Caco-2 (cell line): ENCODE measurements around the gene JADE3. TPM values are rescaled to one million over a fixed set of nuclear protein-coding genes. Genes with fewer than 3 reads are reported as not detected.
A peak's percentile ranks its signal among the peaks of the same experiment; 100 is the strongest.

ENCODE experiments used
- BruUV-seq: library from RNA; stranded (reverse); fragments of 400-500 nt; replicated peaks from 2 replicates; lab custom pipeline; 2021; lab: Mats Ljungman, UMichigan
- CTCF ChIA-PET: fragments of 300-600 bp; sonication (Branson Sonifier 250); formaldehyde crosslinking; loops from one replicate; lab custom pipeline; 2022; ENCODE audit warnings: antibody characterized with exemption; lab: Charles Lee
- POLR2A ChIA-PET: fragments of 300-600 bp; sonication (Branson Sonifier 250); formaldehyde crosslinking; loops from one replicate; lab custom pipeline; 2022; ENCODE audit warnings: antibody characterized with exemption; lab: Charles Lee
- DNase-seq, 2 experiments: peaks; one replicate each; pipeline versions ENCODE4 v3.0.0 to v3.0.0-alpha.2; 2020 to 2022
- H3K27me3 ChIP-seq: replicated peaks from 2 replicates; pipeline ENCODE4 v1.6.0; 2011; ENCODE audit warnings: low read length; ENCODE audit not compliant: control insufficient read depth, insufficient read depth
- H3K36me3 ChIP-seq: 2 replicates; pipeline ENCODE4 v1.5.1; 2011; ENCODE audit warnings: low read length; ENCODE audit not compliant: control insufficient read depth, insufficient read depth
- H3K4me1 ChIP-seq: fragments of 250-450 bp; sonication (Bioruptor Pico); 2 replicates; pipeline ENCODE4 v1.5.1; 2020; ENCODE audit warnings: mild to moderate bottlenecking
- H3K4me3 ChIP-seq: 2 replicates; pipeline ENCODE4 v1.5.1; 2011; ENCODE audit warnings: low read depth, mild to moderate bottlenecking, control low read depth, low read length
- H3K9me3 ChIP-seq: fragments of 250-450 bp; sonication (Bioruptor Pico); 2 replicates; pipeline ENCODE4 v1.5.1; 2020; ENCODE audit warnings: mild to moderate bottlenecking, moderate library complexity
- H3K27ac Mint-ChIP-seq: one replicate; pipeline ENCODE4 v1.8.0; 2022; ENCODE audit warnings: mixed read lengths; ENCODE audit not compliant: unreplicated experiment
- H3K27me3 Mint-ChIP-seq: one replicate; pipeline ENCODE4 v1.8.0; 2022; ENCODE audit warnings: mixed read lengths; ENCODE audit not compliant: insufficient read depth, unreplicated experiment
- H3K36me3 Mint-ChIP-seq: one replicate; pipeline ENCODE4 v1.8.0; 2022; ENCODE audit warnings: mild to moderate bottlenecking, mixed read lengths; ENCODE audit not compliant: insufficient read depth, unreplicated experiment
- H3K4me1 Mint-ChIP-seq: one replicate; pipeline ENCODE4 v1.8.0; 2022; ENCODE audit warnings: low read depth, mixed read lengths; ENCODE audit not compliant: unreplicated experiment
- H3K4me3 Mint-ChIP-seq: one replicate; pipeline ENCODE4 v1.8.0; 2022; ENCODE audit warnings: mild to moderate bottlenecking, moderate library complexity, mixed read lengths; ENCODE audit not compliant: unreplicated experiment
- H3K9me3 Mint-ChIP-seq: one replicate; pipeline ENCODE4 v1.8.0; 2022; ENCODE audit warnings: mixed read lengths; ENCODE audit not compliant: unreplicated experiment
- CTCF ChIP-seq, 2 experiments: fragments of 200-600 bp in 1 of 2; IDR thresholded peaks; 1 replicate in 1 of 2; 2 replicates in 1 of 2; pipeline versions ENCODE4 v1.5.1 to v1.8.0; 2011 to 2022; ENCODE audit warnings: antibody characterized with exemption in 1 of 2, control low read depth in 1 of 2, inconsistent platforms in 1 of 2, low read depth in 1 of 2, low read length in 1 of 2, mild to moderate bottlenecking in 1 of 2, moderate library complexity in 1 of 2; ENCODE audit not compliant: insufficient read depth in 1 of 2, severe bottlenecking in 1 of 2, unreplicated experiment in 1 of 2
- intact Hi-C: fragments of 100-400 bp; cut with micrococcal nuclease; formaldehyde crosslinking; loops from one replicate; pipeline ENCODE4 v1.10.0; 2022; ENCODE audit not compliant: unreplicated experiment
- total RNA-seq: library from RNA; stranded (reverse); gene quantifications from 2 replicates; pipeline ENCODE4 v1.2.3, GENCODE V29; 2022

Gene JADE3
- total RNA-seq, 1 experiment from 2014 or later, result 22.7 TPM

- no peak for TF ChIP-seq CTCF (IDR thresholded peaks at IDR 0.05; ENCODE audit: insufficient read depth in 1 of 2, low read depth in 1 of 2, low read length in 1 of 2, severe bottlenecking in 1 of 2, unreplicated experiment in 1 of 2)
- no peak for DNase-seq
- POLR2A ChIA-PET, result no interaction called here
- CTCF ChIA-PET, result no interaction called here
- Histone ChIP-seq H3K27me3 (no peaks in the 10 kb centered on the region), H3K4me1 (no peaks in the 10 kb centered on the region), H3K36me3 (no peaks in the 10 kb centered on the region), H3K4me3 (no peak overlapping the region), H3K9me3 (no peaks in the 10 kb centered on the region)
- Mint-ChIP-seq H3K4me3 (no peak overlapping the region), H3K36me3 (no peaks in the 10 kb centered on the region), H3K9me3 (no peaks in the 10 kb centered on the region), H3K4me1 (peaks cover 6% of the 10 kb centered on the region), H3K27me3 (no peaks in the 10 kb centered on the region), H3K27ac (no peak overlapping the region)
- no TSS peak for BruUV-seq
- intact Hi-C loops, result no loop called here
These were observed 156.5 kb downstream of the JADE3 start for GRCh38 chrX:47068720-47069119.

- CTCF ChIA-PET, result interaction anchor here (0.6 to 0.7 kb wide), 2 partner anchors 11 to 523 kb away, joined by 3 to 6 read pairs; no protein-coding TSS in a partner anchor
- H3K4me1 Mint-ChIP-seq, result peaks cover 7% of the 10 kb centered on the region
- no peaks in the 10 kb centered on the region for H3K36me3 Mint-ChIP-seq
- intact Hi-C loops, result loop anchor here (1.0 kb wide), 1 partner anchor 30 kb away; no protein-coding TSS in a partner anchor
- no peaks in the 10 kb centered on the region for H3K27me3 ChIP-seq
- H3K4me3 ChIP-seq, result peak within 1 kb of the TSS; percentile 48
- H3K4me3 Mint-ChIP-seq, result peak within 1 kb of the TSS; percentile 69
- peak within 1 kb of the TSS; percentile 22 for H3K27ac Mint-ChIP-seq
- H3K36me3 ChIP-seq, result no peaks in the 10 kb centered on the region
- H3K9me3 ChIP-seq, result no peaks in the 10 kb centered on the region
- no peak for TF ChIP-seq CTCF (IDR thresholded peaks at IDR 0.05; ENCODE audit: insufficient read depth in 1 of 2, low read depth in 1 of 2, low read length in 1 of 2, severe bottlenecking in 1 of 2, unreplicated experiment in 1 of 2)
- POLR2A ChIA-PET, result interaction anchor here (0.6 to 1.1 kb wide), 2 partner anchors 19 to 31 kb away, joined by 3 to 4 read pairs; no protein-coding TSS in a partner anchor
- no peaks in the 10 kb centered on the region for H3K27me3 Mint-ChIP-seq
- peaks cover 24% of the 10 kb centered on the region for H3K4me1 ChIP-seq
- peak; percentile 58 to 69 for DNase-seq
- H3K9me3 Mint-ChIP-seq, result no peaks in the 10 kb centered on the region
- BruUV-seq, result no TSS peak
These were observed 166.2 kb downstream of the JADE3 start, which contains the start of gene RGN for GRCh38 chrX:47078129-47079043. Gene RGN (plus strand): TSS chrX:47078443. CDS start chrX:47081145, 2,702 bp downstream.

- H3K4me3 ChIP-seq, result no peak overlapping the region
- Mint-ChIP-seq H3K36me3 (no peaks in the 10 kb centered on the region), H3K9me3 (no peaks in the 10 kb centered on the region)
These were observed 168.1 kb downstream of the JADE3 start for GRCh38 chrX:47080215-47080914.

More at GRCh38 chrX:47080215-47080914, 168.1 kb downstream of the JADE3 start:
- H3K9me3 ChIP-seq, result no peaks in the 10 kb centered on the region
- no peaks in the 10 kb centered on the region for H3K36me3 ChIP-seq
- Mint-ChIP-seq H3K27ac (peak overlapping the region; percentile 76), H3K4me1 (peaks cover 7% of the 10 kb centered on the region), H3K4me3 (peak overlapping the region; percentile 71), H3K27me3 (no peaks in the 10 kb centered on the region)
- ChIA-PET POLR2A (no interaction called here), CTCF (interaction anchor here (0.6 to 1.2 kb wide), 2 partner anchors 13 to 21 kb away, joined by 3 to 4 read pairs; no protein-coding TSS in a partner anchor)
- no peaks in the 10 kb centered on the region for H3K27me3 ChIP-seq
- DNase-seq, result peak in 1 of 2 experiments; percentile 78
- peaks cover 24% of the 10 kb centered on the region for H3K4me1 ChIP-seq
- TSS peak; percentile 44 for BruUV-seq
- intact Hi-C loops, result loop anchor here (2.0 kb wide), 1 partner anchor 20 kb away; no protein-coding TSS in a partner anchor
- TF ChIP-seq CTCF (IDR thresholded peaks at IDR 0.05; ENCODE audit: insufficient read depth in 1 of 2, low read depth in 1 of 2, low read length in 1 of 2, severe bottlenecking in 1 of 2, unreplicated experiment in 1 of 2), result no peak
